Stimulated activated naive CD4-positive, alpha-beta T cell treated with Interleukin-2 at 50 U/mL for 16 hours (primary cell): ENCODE measurements around the gene HLCS.

Experiments used
- DNase-seq: peaks from one replicate; lab custom pipeline; 2025; lab: John Stamatoyannopoulos, UW

Gene HLCS

DNA sequence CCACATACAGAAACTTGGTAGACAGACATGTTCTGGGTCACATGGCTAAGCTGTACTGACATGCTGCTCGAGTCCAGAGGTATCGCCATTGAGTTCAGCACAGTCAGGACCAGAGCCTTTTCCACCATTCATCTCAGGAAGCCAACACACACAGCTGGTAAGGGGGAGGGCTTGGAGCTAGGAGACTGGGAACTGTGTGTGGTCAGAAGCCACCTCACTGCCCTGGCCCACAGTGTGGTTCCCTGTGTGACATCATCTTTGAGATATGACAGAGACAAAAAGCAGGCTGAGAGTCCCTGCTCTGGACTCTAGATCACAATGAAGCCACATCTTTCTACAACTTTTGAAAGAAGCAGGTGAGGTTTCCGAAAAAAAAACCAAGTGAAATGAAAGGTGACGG, 160.4 kb downstream of the HLCS start:
- DNase-seq: no peak

DNA sequence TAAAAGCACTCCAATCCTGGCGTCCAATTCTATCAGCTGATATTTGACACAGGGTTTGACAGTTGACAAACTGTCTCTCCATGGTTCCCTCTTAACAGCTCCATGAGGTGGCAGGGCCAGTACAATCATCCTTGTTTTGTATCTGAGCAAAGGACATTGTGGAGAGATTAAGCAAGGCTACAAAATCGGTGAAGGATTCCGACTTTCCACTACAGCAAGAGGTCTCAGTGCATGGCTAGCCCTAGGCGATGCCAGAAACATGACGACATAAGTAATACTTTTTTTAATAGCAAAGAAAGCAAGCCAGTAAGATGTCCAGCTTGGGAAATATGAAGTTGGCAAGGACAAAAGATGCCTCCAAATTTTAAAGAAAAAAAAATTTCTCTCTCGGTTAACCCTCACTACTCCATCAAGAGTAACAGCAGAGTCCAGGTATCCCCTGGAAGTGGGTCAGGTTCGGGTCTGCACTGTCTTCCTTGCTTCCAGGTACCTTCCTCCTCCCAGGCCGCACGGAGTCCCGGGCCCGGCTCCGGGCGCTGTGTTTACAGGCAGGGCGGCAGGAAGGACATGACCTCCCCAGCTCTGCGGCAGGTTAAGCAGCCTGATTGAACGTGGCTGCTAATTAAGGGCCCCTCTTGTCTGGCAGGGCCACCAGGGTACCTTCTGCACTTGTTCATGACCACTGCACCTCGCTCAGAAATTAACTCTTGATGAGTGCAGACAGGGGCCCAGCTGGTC, 161.4 kb downstream of the HLCS start:
- no peak for DNase-seq

DNA sequence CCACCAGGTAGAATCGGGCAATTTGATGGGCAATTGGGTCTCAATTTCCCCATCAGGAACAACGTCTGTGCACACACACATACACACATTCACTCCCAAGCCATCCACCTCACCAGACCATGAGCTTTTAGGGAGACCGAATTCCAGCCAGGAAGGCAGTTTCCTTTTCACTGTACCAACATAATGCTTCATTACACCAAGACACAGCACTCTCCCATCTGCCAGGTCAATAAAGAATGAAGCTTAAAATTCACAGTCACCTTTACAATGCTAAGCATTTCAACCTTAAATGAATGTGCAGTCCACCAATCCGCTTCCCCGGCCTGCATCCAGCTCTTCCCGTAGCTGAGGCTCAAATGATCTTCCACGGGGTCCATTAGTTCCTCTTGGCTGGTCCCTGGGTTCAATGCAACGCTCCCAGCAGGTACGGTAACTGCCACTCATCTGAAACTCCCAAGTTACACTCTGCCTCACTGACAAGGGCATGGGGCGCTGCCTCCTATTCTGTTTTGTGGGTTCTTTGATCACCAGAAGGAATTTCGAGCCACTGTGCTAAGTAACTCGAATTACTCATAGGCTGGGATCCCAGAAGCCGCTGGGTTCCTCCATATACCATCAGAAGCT, 162.5 kb downstream of the HLCS start:
- no peak for DNase-seq

GRCh38 chr21:36803051-36803645, 163.3 kb downstream of the HLCS start:
- no peak for DNase-seq

DNA sequence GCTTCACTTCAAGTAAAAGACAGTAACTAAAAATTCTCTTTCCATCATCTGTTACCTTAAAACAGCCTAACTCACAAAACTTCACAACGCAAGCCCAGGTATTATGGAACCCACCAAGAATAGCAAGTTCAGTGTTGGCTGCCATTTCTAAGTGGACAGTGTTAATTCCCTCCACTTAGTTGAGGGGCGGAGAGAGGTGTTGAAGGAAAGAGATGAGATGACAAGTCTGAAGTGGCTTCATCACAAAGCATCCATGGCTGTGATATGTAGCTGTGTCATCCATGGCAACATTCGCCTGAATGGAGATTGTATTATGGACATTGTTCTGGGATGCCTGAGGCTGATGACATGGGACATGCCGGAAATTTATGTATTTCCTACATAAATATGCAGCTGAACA, 165.7 kb downstream of the HLCS start:
- DNase-seq: no peak

DNA sequence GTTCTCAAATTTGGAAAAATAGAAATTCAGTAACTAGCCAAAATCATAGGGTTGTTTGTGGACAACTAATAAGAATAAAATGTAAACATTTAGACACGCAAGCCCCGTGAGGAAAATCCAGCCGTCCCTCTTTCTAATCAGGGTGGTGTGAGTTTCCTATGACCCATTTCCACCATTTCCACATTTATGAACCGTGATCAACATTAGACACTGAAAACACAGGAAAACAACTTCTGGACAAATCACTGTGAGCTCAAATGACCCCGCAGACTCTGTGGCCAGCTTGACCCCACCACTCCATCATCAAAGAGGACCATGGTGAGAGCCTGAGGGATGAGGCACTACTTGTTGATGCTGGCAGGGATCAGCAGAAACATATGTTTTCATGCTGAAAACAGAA, 166.6 kb downstream of the HLCS start:
- DNase-seq: no peak

DNA sequence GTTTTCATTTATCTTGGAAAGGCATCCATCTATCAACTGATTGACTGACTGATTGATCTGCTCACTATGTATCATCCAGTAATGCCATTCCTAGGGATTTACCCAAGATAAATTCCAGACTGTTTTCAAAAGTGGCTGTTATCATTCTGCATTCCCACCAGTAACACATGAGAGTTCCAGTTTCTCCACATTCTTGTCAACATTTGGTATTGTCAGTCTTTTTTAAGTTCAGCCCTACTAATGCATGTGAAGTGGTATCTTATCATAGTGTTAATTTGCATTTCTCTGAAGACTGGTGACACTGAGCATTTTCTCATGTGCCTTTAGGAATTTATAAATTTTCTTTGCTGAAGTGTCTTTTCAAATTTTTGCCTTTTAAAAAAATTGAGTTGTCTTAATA, 168.0 kb downstream of the HLCS start:
- DNase-seq: no peak

DNA sequence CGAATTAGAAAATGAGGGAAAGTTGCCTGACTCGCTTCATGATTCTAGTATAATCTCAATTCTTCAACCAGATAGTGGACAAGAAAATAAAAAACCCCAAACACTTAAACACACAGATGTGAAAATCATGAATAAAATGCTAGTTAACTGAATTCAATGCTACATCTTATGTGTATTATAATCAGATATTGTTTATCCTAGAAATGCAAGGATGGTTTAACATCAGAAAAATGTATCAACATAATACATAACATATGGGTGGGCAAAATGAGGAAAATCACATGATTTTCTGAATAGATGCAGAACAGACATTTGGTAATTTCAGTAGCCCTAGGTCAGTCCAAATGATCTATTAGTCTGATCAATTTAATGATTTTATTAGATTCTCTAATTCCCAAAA, 170.4 kb downstream of the HLCS start:
- DNase-seq: no peak

- no peak for DNase-seq
Measured at GRCh38 chr21:36792505-36792967, 173.9 kb downstream of the HLCS start.

- DNase-seq: no peak
Measured at GRCh38 chr21:36791695-36792470, 174.6 kb downstream of the HLCS start.

DNA sequence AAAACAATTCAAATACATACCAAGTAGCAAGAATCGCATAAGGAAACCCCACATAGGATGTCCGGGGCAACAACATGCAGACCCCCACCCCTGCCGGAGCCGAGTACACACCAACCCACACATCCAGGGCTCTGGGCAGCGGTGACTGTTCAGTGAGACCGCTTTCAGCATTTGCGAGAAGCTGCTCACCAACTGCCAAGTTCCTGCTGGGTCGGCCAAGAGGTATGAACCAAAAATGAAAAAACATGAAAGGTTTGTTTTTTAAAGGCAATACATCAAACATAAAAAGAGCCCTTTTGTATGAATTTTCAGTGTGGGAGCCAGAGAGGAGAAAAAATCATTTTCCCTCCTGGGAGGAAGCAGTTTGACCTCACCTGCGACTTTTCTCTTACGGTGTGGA, 175.3 kb downstream of the HLCS start:
- DNase-seq: no peak

GRCh38 chr21:36790616-36791015, 175.9 kb downstream of the HLCS start:
- DNase-seq: no peak

DNA sequence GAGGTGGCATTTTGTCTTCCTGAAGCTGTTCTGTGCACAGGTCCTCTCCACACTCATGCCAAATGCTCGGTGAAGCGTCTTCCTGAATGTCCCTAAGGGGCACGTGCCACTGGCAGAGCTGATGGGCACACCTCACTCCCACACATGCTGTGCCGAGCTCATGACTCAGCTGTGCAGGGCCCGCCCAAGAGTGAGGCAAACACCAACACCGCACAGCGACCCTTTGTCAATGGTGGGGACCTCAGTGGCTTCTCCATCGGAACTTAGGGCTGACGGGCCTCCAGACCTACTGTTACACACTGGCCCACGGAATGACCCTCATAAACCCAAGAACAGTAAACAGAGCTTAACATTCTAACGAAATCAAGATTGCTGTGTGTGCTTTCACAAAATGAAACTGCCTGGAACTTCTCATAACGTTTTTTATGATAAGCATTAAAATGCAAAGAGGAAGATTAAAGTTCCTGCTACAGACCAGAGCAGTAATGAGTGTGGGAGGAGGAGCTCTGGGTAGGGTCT, 178.3 kb downstream of the HLCS start:
- DNase-seq: no peak

- DNase-seq: no peak
Measured at GRCh38 chr21:36786186-36786585, 180.3 kb downstream of the HLCS start.

GRCh38 chr21:36785615-36786014, 180.9 kb downstream of the HLCS start:
- DNase-seq: no peak

DNA sequence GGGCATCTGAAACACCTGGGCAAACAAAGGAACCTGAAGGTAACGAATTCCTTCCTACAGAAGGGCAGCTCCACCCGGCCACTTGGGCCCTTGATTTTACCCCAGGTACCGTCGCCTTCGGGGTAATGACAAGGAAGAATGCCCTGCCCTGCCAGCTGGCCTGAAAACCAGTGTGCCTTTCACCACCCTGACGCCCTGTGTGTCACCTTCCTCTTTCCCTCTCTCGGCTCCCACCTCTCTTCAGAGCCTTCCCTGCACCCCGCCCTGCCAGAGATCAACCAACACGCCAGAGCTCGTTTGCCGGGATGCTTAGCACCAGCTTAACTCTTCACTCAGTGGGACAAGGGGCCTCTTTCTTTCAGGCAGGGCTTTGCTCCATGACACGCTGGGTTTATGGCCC, 181.5 kb downstream of the HLCS start:
- no peak for DNase-seq

- no peak for DNase-seq
Measured at GRCh38 chr21:36783612-36784374, 182.7 kb downstream of the HLCS start.

- DNase-seq: no peak
Measured at GRCh38 chr21:36780861-36781260, 185.6 kb downstream of the HLCS start.

GRCh38 chr21:36776981-36777617, 189.4 kb downstream of the HLCS start:
- DNase-seq: no peak

DNA sequence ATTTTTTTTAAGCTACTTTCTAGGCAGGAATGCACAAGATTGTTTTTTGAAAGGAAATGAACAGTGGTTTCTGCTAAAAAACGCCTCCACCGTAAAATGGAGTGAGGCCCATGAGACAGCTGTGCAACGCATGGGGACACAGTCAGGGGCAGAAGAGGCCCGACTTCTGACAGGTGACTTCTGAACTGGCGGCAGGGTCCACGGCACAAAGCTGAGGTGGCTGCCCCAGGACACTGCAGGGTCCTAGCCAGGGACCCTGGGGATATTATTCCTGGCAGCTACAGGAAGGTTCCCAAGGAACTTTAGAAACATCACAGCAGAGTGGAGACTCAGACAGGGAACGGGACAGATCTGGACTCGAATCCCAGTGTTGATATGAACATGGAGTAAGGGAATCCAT, 192.5 kb downstream of the HLCS start:
- DNase-seq: no peak

- no peak for DNase-seq
Measured at GRCh38 chr21:36773117-36773516, 193.4 kb downstream of the HLCS start.
